GM19035 (cell line): ENCODE measurements around the gene DDRGK1.
"Not testable (repeated sequence)": the region's sequence is repeated elsewhere in the genome, so short reads cannot be mapped to it uniquely, and the experiment has no call there.

Experiments used
- ATAC-seq: cut with Tn5 transposase; IDR thresholded peaks from one replicate; pipeline ENCODE4 v1.9.1; 2021; ENCODE audit not compliant: unreplicated experiment

Gene DDRGK1

GRCh38 chr20:3166338-3166912, 38.1 kb downstream of the DDRGK1 start:
- ATAC-seq: no peak

GRCh38 chr20:3165473-3166337, 38.8 kb downstream of the DDRGK1 start:
- ATAC-seq: no peak

- ATAC-seq: no peak
These were observed 39.6 kb downstream of the DDRGK1 start for GRCh38 chr20:3164763-3165410.

- ATAC-seq: no peak
These were observed 40.3 kb downstream of the DDRGK1 start for GRCh38 chr20:3164043-3164762.

GRCh38 chr20:3163099-3164042, 41.1 kb downstream of the DDRGK1 start:
- no peak for ATAC-seq

- ATAC-seq: no peak
These were observed 42.3 kb downstream of the DDRGK1 start for GRCh38 chr20:3162080-3162611.

GRCh38 chr20:3161316-3162079, 43.0 kb downstream of the DDRGK1 start:
- no peak for ATAC-seq

GRCh38 chr20:3160418-3160817, 44.1 kb downstream of the DDRGK1 start:
- ATAC-seq: no peak

GRCh38 chr20:3158968-3159431, 45.5 kb downstream of the DDRGK1 start:
- peak; percentile 10 for ATAC-seq

- ATAC-seq: no peak
These were observed 46.7 kb downstream of the DDRGK1 start for GRCh38 chr20:3157817-3158216.

GRCh38 chr20:3156811-3157619, 47.5 kb downstream of the DDRGK1 start:
- peak; percentile 45 for ATAC-seq

- not testable (repeated sequence) for ATAC-seq
These were observed 52.3 kb downstream of the DDRGK1 start for GRCh38 chr20:3152057-3152644.

- no peak for ATAC-seq
These were observed 53.6 kb downstream of the DDRGK1 start for GRCh38 chr20:3150908-3151307.

- ATAC-seq: no peak
These were observed 57.6 kb downstream of the DDRGK1 start for GRCh38 chr20:3146732-3147341.

- no peak for ATAC-seq
These were observed 62.7 kb downstream of the DDRGK1 start for GRCh38 chr20:3141757-3142156.
